HG03571 (cell line): ENCODE measurements around the gene WDR1.

ENCODE experiments used
- ATAC-seq: cut with Tn5 transposase; IDR thresholded peaks from one replicate; pipeline ENCODE4 v1.9.1; 2021; ENCODE audit not compliant: unreplicated experiment

The WDR1 gene

DNA sequence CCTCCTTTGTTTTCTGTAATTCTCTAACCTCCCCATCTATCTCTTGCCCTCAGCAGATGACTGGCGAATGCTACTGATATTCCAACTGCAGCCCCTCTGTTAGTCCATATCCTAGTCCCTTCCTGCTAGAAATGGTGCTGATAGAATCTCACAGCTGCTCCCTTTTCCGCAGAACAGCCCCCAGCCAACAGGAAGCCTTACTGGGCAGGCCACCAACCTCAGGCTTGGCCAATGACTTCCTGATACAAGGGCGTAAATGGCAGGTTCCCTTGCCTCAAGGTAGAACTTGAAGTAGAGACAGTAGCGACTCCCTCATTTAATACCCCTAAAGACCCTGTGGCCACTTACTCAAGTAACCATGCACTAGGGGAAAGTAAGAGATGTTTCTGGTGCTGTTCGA, 68.6 kb downstream of the WDR1 start:
- no peak for ATAC-seq

DNA sequence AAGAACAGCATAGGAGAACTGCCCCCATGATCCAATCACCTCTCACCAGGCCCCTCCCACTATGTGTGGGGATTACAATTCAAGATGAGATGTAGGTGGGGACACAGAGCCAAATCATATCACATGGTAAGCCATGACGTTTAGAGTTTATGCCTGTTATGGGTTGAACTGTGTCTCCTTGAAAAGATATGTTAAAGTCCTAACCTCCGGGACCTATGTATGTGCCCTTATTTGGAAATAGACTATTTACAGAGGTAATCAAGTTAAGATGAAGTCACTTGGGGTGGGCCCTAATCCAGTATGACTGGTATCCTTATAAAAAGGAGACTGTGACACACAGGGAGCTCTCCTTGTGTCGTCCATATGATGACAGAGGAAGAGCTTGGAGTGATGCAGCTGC, 70.1 kb downstream of the WDR1 start:
- no peak for ATAC-seq

- ATAC-seq: no peak
These were observed 71.1 kb downstream of the WDR1 start for GRCh38 chr4:10045481-10045880.

GRCh38 chr4:10041036-10041435, 75.6 kb downstream of the WDR1 start:
- ATAC-seq: no peak

GRCh38 chr4:10040049-10040892, 76.3 kb downstream of the WDR1 start:
- ATAC-seq: no peak

GRCh38 chr4:10036807-10037342, 79.7 kb downstream of the WDR1 start:
- no peak for ATAC-seq

- no peak for ATAC-seq
These were observed 81.5 kb downstream of the WDR1 start for GRCh38 chr4:10035130-10035529.

- ATAC-seq: no peak
These were observed 81.9 kb downstream of the WDR1 start for GRCh38 chr4:10034612-10035104.

- no peak for ATAC-seq
These were observed 82.5 kb downstream of the WDR1 start for GRCh38 chr4:10034136-10034535.

DNA sequence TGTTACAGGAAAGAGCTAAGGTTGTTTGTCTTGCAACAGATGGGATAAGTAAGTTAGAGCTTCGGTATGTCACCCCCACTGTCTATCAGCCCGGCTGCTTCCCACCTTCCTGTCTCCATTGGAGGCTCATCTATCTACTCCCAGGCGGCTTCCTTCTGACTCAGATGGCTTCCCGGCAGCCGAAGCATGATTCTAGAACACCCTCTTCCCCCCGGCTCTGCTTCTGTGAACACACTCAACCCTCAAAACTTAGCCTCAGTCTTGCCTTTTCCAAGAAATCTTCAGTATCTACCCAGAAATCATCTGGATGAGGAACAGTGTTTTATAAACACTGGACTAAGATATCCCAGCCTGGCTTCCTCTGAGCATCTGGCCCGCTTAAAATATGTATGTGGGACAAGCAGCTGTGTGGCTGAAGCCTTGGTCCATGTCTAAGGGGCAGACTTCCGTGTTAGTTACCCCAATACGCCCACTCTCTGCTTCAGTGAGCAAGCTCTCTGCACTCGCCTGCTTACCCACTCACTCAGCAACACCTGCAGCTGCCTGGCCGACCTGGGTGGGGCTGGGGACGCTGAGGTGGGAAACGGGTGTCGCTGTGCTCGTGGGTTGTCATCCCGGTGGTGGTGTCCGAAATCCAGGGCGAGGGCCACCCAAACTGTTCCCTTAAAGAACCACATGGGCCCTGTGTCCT, 83.3 kb downstream of the WDR1 start:
- ATAC-seq: no peak

- ATAC-seq: no peak
These were observed 84.0 kb downstream of the WDR1 start for GRCh38 chr4:10032625-10033024.

DNA sequence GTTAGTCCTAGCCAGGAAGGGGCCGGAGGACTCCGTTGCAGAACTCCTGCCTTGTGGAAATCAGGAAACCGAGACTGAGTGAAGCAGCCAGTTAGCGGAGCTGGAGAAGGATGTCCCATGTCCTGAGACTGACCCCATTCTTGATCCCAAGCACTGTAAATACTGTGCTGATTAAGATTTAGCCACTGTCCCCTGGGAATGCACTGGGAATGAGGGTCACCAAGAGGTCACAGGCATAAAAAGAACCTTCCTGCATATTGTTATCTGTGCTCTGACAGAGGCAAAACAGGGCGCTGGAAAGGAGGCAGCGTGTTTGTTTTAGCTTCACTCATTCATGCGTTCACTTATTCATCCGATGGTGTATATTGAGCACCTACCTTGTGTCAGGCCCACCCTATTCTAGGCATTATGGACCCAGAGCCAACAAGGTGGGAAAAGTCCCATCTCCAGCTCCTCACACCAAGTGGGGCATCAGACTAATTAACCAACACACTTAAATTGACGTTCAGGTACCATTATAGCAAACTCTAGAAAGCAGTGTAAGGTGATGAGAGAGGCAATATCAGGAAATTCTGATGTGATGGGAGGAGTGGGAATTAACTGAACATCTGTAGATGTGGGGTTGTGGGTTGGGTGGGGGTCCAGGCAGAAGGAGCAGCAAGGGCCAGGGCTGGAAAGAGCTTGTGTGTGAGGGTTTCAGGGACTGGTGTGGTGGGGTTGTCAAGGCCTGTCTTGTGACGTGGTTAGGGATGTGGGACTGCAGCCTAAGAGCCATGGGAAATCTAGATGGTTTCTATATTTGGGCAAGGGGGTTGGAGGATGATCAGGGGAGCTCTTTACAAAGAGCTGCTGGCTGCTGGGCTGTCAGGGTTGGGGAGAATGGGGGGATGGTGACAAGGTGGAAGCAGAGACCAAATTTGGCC, 84.7 kb downstream of the WDR1 start:
- no peak for ATAC-seq

GRCh38 chr4:10030972-10031667, 85.5 kb downstream of the WDR1 start:
- ATAC-seq: no peak

GRCh38 chr4:10029403-10029802, 87.2 kb downstream of the WDR1 start:
- no peak for ATAC-seq

GRCh38 chr4:10028910-10029309, 87.7 kb downstream of the WDR1 start:
- no peak for ATAC-seq

- ATAC-seq: no peak
These were observed 90.1 kb downstream of the WDR1 start for GRCh38 chr4:10026485-10026884.

GRCh38 chr4:10025230-10025806, 91.3 kb downstream of the WDR1 start:
- no peak for ATAC-seq
